Adrenal gland (tissue), 5 donors: ENCODE results near the gene SRSF11.

ENCODE experiments used
- POLR2A ChIP-seq, 2 donors: fragments of 450-650 bp; IDR thresholded peaks; one replicate each; pipeline ENCODE4 v1.6.1; 2017; ENCODE audit warnings: antibody characterized with exemption in 2 of 2, mild to moderate bottlenecking in 2 of 2, moderate library complexity in 1 of 2
- TF ChIP-seq, protein P1 (sequence below), 6 experiments: fragments of 450-650 bp in 4 of 6; fragments of 200-600 bp in 2 of 6; sonication (generic) in 1 of 6; IDR thresholded peaks; 1 replicate in 5 of 6; 2 replicates in 1 of 6; pipeline versions ENCODE4 v1.5.1 to v1.8.0; 2016 to 2021; ENCODE audit warnings: antibody characterized with exemption in 6 of 6, mild to moderate bottlenecking in 2 of 6, moderate library complexity in 1 of 6
- donor health status: DM: no; HTN: no; CAD: no.

DNA sequence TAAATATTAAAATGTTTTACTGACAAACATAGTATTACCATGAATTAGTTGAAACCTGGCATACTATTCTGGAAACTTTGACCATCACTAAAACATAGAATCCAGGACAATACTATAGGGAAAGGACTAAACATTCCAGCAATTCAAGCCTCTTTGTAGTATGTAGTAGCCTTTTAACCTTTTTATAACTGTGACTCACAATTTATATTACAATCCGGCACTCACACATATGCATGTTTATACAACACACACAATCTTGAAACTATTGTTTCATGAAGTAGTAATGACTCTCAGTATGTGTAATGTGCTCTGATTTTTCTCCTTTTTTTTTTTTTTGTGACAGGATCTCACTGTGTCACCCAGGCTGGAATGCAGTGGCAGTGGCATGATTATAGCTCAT, 69.0 kb downstream of the SRSF11 start:
- TF ChIP-seq, protein P1, sequence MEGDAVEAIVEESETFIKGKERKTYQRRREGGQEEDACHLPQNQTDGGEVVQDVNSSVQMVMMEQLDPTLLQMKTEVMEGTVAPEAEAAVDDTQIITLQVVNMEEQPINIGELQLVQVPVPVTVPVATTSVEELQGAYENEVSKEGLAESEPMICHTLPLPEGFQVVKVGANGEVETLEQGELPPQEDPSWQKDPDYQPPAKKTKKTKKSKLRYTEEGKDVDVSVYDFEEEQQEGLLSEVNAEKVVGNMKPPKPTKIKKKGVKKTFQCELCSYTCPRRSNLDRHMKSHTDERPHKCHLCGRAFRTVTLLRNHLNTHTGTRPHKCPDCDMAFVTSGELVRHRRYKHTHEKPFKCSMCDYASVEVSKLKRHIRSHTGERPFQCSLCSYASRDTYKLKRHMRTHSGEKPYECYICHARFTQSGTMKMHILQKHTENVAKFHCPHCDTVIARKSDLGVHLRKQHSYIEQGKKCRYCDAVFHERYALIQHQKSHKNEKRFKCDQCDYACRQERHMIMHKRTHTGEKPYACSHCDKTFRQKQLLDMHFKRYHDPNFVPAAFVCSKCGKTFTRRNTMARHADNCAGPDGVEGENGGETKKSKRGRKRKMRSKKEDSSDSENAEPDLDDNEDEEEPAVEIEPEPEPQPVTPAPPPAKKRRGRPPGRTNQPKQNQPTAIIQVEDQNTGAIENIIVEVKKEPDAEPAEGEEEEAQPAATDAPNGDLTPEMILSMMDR (IDR thresholded peaks at IDR 0.05) = no peak
- TF ChIP-seq POLR2A (IDR thresholded peaks at IDR 0.05) = no peak
